Measurements from ENCODE around the gene PYGO2. TPM values are rescaled to one million over a fixed set of nuclear protein-coding genes. Genes with fewer than 3 reads are reported as not detected.

The PYGO2 gene
- total RNA-seq, 4 donors from 2014 or later, result 13.4 to 23.9 (median 14.8) TPM

- TF ChIP-seq CTCF (IDR thresholded peaks at IDR 0.05; ENCODE audit: low read depth), result no peak
Observed at GRCh38 chr1:154998818-154999570, 37.4 kb upstream of the PYGO2 start.

GRCh38 chr1:154998201-154998780, 36.7 kb upstream of the PYGO2 start:
- TF ChIP-seq CTCF (IDR thresholded peaks at IDR 0.05; ENCODE audit: low read depth), result no peak

- TF ChIP-seq CTCF (IDR thresholded peaks at IDR 0.05; ENCODE audit: low read depth), result no peak
Observed at GRCh38 chr1:154996966-154997701, 35.6 kb upstream of the PYGO2 start.

- no peak for TF ChIP-seq CTCF (IDR thresholded peaks at IDR 0.05; ENCODE audit: low read depth)
Observed at GRCh38 chr1:154994591-154994990, 33.0 kb upstream of the PYGO2 start.

- TF ChIP-seq CTCF (IDR thresholded peaks at IDR 0.05; ENCODE audit: low read depth), result no peak
Observed at GRCh38 chr1:154994269-154994587, 32.6 kb upstream of the PYGO2 start.

GRCh38 chr1:154993572-154994268, 32.1 kb upstream of the PYGO2 start, which contains the start of gene LENEP:
TSS of gene LENEP (plus strand) at chr1:154993586. CDS start at chr1:154993608, 22 bp downstream.
- TF ChIP-seq CTCF (IDR thresholded peaks at IDR 0.05; ENCODE audit: low read depth), result no peak
